Esophagus (tissue), 2 donors: ENCODE results near the gene APBB2. TPM values are rescaled to one million over a fixed set of nuclear protein-coding genes. Genes with fewer than 3 reads are reported as not detected.

Experiments
- H3K27ac ChIP-seq, 2 donors: one replicate each; pipeline ENCODE4 v1.5.1; 2013; ENCODE audit warnings: low read depth in 2 of 2, mild to moderate bottlenecking in 2 of 2, inconsistent platforms in 1 of 2, low read length in 1 of 2, moderate library complexity in 1 of 2
- H3K27me3 ChIP-seq, 2 donors: one replicate each; pipeline ENCODE4 v1.6.1; 2013; ENCODE audit warnings: low read length in 2 of 2, control low read depth in 1 of 2, mild to moderate bottlenecking in 1 of 2; ENCODE audit not compliant: insufficient read depth in 2 of 2, control insufficient read depth in 1 of 2
- H3K36me3 ChIP-seq, 2 donors: one replicate each; pipeline ENCODE4 v1.6.1; 2013; ENCODE audit warnings: low read length in 1 of 2; ENCODE audit not compliant: control insufficient read depth in 2 of 2, insufficient read depth in 2 of 2
- H3K4me1 ChIP-seq, 2 donors: one replicate each; pipeline ENCODE4 v1.6.1; 2013; ENCODE audit warnings: low read length in 1 of 2; ENCODE audit not compliant: control insufficient read depth in 2 of 2, insufficient read depth in 2 of 2
- H3K4me3 ChIP-seq, 2 donors: one replicate each; pipeline ENCODE4 v1.5.1; 2013; ENCODE audit warnings: low read length in 2 of 2, mild to moderate bottlenecking in 2 of 2, low read depth in 1 of 2, moderate library complexity in 1 of 2
- H3K9me3 ChIP-seq, 2 donors: one replicate each; pipeline ENCODE4 v1.6.1; 2013; ENCODE audit warnings: mild to moderate bottlenecking in 2 of 2, low read depth in 1 of 2, low read length in 1 of 2, moderate library complexity in 1 of 2; ENCODE audit not compliant: control insufficient read depth in 2 of 2, insufficient read depth in 1 of 2
- WGBS, 2 donors: extraction: QIAGEN DNeasy Blood & Tissue Kit; methylation state at CpG; one replicate each; pipeline ENCODE4 v1.1.7; 2013; 5-methylcytosine and 5-hydroxymethylcytosine counted together
- polyA plus RNA-seq, 2 donors: library from polyadenylated mRNA; stranded (reverse); fragments of 200-250 nt; gene quantifications; one replicate each; pipeline ENCODE4 v1.2.3, GENCODE V29; 2013
- donor health status: healthy with polysubstance abuse.
- donor health status: Bipolar disorder and iron deficiency.

Gene APBB2
- polyA plus RNA-seq, 2 donors, result 3.0 to 4.0 TPM

GRCh38 chr4:40840985-40841571, 373.3 kb downstream of the APBB2 start:
- Histone ChIP-seq H3K9me3 (no peaks in the 10 kb centered on the region), H3K27me3 (no peaks in the 10 kb centered on the region), H3K36me3 (no peaks in the 10 kb centered on the region), H3K4me1 (no peaks in the 10 kb centered on the region), H3K4me3 (no peak overlapping the region), H3K27ac (no peak overlapping the region)
- 74 to 85% methylated on average over 7 of the region's 7 CpGs for WGBS, 2 donors

GRCh38 chr4:40840255-40840984, 373.9 kb downstream of the APBB2 start:
- Histone ChIP-seq H3K9me3 (no peaks in the 10 kb centered on the region), H3K4me1 (no peaks in the 10 kb centered on the region), H3K36me3 (peaks cover 0 to 2% of the 10 kb centered on the region in 2 donors), H3K27ac (no peak overlapping the region), H3K4me3 (no peak overlapping the region), H3K27me3 (no peaks in the 10 kb centered on the region)
- 91 to 93% methylated on average over 10 of the region's 10 CpGs for WGBS, 2 donors

- no peaks in the 10 kb centered on the region for H3K4me1 ChIP-seq
- no peak overlapping the region for H3K27ac ChIP-seq
- H3K9me3 ChIP-seq, result no peaks in the 10 kb centered on the region
- peaks cover 0 to 5% of the 10 kb centered on the region in 2 donors for H3K36me3 ChIP-seq
- no peak overlapping the region for H3K4me3 ChIP-seq
- WGBS, 2 donors, result 87 to 88% methylated on average over 4 of the region's 4 CpGs
- no peaks in the 10 kb centered on the region for H3K27me3 ChIP-seq
These were observed 375.6 kb downstream of the APBB2 start for GRCh38 chr4:40838742-40839141.

- H3K9me3 ChIP-seq, result no peaks in the 10 kb centered on the region
- H3K4me3 ChIP-seq, result no peak overlapping the region
- H3K27me3 ChIP-seq, result no peaks in the 10 kb centered on the region
- 84 to 86% methylated on average over 16 of the region's 16 CpGs for WGBS, 2 donors
- no peaks in the 10 kb centered on the region for H3K4me1 ChIP-seq
- peaks cover 0 to 5% of the 10 kb centered on the region in 2 donors for H3K36me3 ChIP-seq
- H3K27ac ChIP-seq, result no peak overlapping the region
These were observed 377.1 kb downstream of the APBB2 start for GRCh38 chr4:40837094-40837870.

GRCh38 chr4:40833212-40833611, 381.1 kb downstream of the APBB2 start:
- no peaks in the 10 kb centered on the region for H3K4me1 ChIP-seq
- H3K4me3 ChIP-seq, result no peak overlapping the region
- H3K36me3 ChIP-seq, result peaks cover 0 to 7% of the 10 kb centered on the region in 2 donors
- 93 to 94% methylated on average over 11 of the region's 11 CpGs for WGBS, 2 donors
- H3K9me3 ChIP-seq, result no peaks in the 10 kb centered on the region
- H3K27me3 ChIP-seq, result no peaks in the 10 kb centered on the region
- no peak overlapping the region for H3K27ac ChIP-seq

GRCh38 chr4:40832175-40832574, 382.2 kb downstream of the APBB2 start:
- WGBS, 2 donors, result 82 to 86% methylated on average over 11 of the region's 11 CpGs
- Histone ChIP-seq H3K9me3 (no peaks in the 10 kb centered on the region), H3K27ac (no peak overlapping the region), H3K4me3 (no peak overlapping the region), H3K27me3 (no peaks in the 10 kb centered on the region), H3K36me3 (peaks cover 0 to 11% of the 10 kb centered on the region in 2 donors), H3K4me1 (no peaks in the 10 kb centered on the region)

GRCh38 chr4:40831146-40831907, 383.0 kb downstream of the APBB2 start:
- WGBS, 2 donors, result 89 to 91% methylated on average over 18 of the region's 18 CpGs
- H3K4me1 ChIP-seq, result no peaks in the 10 kb centered on the region
- H3K27me3 ChIP-seq, result no peaks in the 10 kb centered on the region
- H3K9me3 ChIP-seq, result no peaks in the 10 kb centered on the region
- no peak overlapping the region for H3K27ac ChIP-seq
- H3K36me3 ChIP-seq, result peaks cover 0 to 15% of the 10 kb centered on the region in 2 donors
- no peak overlapping the region for H3K4me3 ChIP-seq

- Histone ChIP-seq H3K36me3 (peaks cover 6 to 14% of the 10 kb centered on the region in 2 donors), H3K4me1 (no peaks in the 10 kb centered on the region), H3K9me3 (no peaks in the 10 kb centered on the region), H3K27ac (no peak overlapping the region), H3K4me3 (no peak overlapping the region), H3K27me3 (no peaks in the 10 kb centered on the region)
- 83 to 84% methylated on average over 4 of the region's 4 CpGs for WGBS, 2 donors
These were observed 384.8 kb downstream of the APBB2 start for GRCh38 chr4:40829586-40829985.

GRCh38 chr4:40828661-40829060, 385.7 kb downstream of the APBB2 start:
- Histone ChIP-seq H3K4me3 (no peak overlapping the region), H3K27ac (no peak overlapping the region), H3K27me3 (no peaks in the 10 kb centered on the region), H3K36me3 (peaks cover 6 to 11% of the 10 kb centered on the region in 2 donors), H3K9me3 (no peaks in the 10 kb centered on the region), H3K4me1 (no peaks in the 10 kb centered on the region)
- 94 to 96% methylated on average over 9 of the region's 9 CpGs for WGBS, 2 donors
